ENCODE measurements around the gene HNRNPUL1.

The HNRNPUL1 gene

DNA sequence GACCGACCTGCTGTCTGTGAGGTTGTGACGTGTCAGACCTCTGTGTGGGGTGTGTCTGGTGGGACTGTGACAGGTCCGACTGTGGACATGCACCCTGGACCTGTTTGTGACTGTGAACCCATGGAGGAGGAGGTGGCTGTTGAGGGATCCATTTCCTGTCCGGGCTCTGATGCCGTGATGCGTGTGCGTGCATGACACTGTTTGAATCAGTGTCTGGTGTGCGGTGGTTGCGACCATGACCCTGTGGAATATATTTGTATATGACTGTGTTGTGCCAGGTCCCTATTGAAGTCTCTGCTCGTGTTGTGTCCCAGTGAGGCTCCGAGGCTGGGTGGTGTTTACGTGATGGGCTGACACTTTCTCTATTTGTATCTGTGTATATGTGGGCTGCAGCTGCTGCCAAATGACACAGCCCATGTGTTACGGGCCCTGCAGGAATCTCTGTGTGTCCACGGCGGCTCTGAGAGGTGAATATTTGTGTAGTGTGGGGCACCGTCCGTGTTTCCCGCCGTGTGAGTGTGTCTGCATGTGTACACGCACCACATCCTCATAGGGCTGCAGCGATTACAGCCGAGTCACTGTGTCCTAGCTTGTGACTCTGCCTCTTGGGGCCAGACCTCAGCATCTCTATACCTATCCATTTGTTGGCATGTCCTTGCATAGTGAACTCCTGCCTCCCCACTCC is 64.1 kb downstream of the HNRNPUL1 start:
- H3K27ac ChIP-seq, result no peak overlapping the region
- no peak for TF ChIP-seq CTCF (conservative IDR thresholded peaks at IDR 0.05)
- TF ChIP-seq ZFX (IDR thresholded peaks at IDR 0.05), result no peak

- TF ChIP-seq CTCF (conservative IDR thresholded peaks at IDR 0.05), result no peak
- TF ChIP-seq ZFX (IDR thresholded peaks at IDR 0.05), result no peak
These were observed 64.7 kb downstream of the HNRNPUL1 start for GRCh38 chr19:41328842-41329225.

GRCh38 chr19:41330481-41330880 is 66.3 kb downstream of the HNRNPUL1 start:
- no peak overlapping the region for H3K27ac ChIP-seq
- no peak for TF ChIP-seq ZFX (IDR thresholded peaks at IDR 0.05)
- TF ChIP-seq CTCF (conservative IDR thresholded peaks at IDR 0.05), result no peak

More at GRCh38 chr19:41328842-41329225, 64.7 kb downstream of the HNRNPUL1 start:
- H3K27ac ChIP-seq, result no peak overlapping the region

- peak overlapping the region; percentile 14; the same call in 1 of the 2 replicates for H3K27ac ChIP-seq
- no peak for TF ChIP-seq ZFX (IDR thresholded peaks at IDR 0.05)
- no peak for TF ChIP-seq CTCF (conservative IDR thresholded peaks at IDR 0.05)
These were observed 66.9 kb downstream of the HNRNPUL1 start for GRCh38 chr19:41330946-41331678.

DNA sequence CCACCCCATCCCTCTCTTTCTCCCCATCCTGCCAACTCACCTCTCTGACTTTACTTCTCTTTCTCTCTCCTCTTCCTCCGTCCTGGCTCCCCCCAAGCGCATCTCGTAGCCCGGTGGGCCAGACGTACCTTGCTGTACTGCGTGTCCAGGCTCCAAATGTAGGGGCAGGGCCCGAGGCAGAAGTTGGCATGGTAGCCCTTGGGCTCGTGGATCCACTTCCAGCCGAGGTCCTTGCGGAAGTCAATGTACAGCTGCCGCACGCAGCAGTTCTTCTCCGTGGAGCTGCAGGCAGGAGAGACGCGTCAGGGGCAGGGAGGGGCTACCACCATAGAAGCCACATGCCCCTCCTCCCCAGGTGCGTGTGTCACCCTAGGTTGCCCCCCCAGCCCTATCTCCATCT is 67.8 kb downstream of the HNRNPUL1 start:
- TF ChIP-seq ZFX (IDR thresholded peaks at IDR 0.05) (no peak), CTCF (conservative IDR thresholded peaks at IDR 0.05) (no peak)

GRCh38 chr19:41332468-41332867 is 68.3 kb downstream of the HNRNPUL1 start:
- TF ChIP-seq ZFX (IDR thresholded peaks at IDR 0.05), result no peak
- no peak for TF ChIP-seq CTCF (conservative IDR thresholded peaks at IDR 0.05)

More for the DNA sequence above, 67.8 kb downstream of the HNRNPUL1 start:
- no peak overlapping the region for H3K27ac ChIP-seq

DNA sequence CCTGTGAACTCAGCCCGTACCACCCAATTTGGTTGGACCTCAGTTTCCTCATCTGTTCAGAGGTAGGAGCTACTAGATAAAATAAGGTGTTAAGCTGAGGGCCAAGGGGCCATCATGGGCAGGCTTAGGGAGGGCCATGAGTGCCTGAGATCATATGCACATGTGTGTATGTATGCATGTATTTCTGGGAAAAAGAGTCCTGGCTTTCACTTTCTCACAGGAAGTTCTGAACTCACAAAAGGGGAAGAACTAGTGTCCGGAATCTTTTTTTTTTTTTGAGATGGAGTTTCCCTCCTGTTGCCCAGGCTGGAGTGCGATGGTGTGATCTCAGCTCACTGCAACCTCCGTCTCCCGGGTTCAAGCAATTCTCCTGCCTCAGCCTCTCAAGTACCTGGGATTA is 70.6 kb downstream of the HNRNPUL1 start:
- TF ChIP-seq ZFX (IDR thresholded peaks at IDR 0.05), result no peak
- TF ChIP-seq CTCF (conservative IDR thresholded peaks at IDR 0.05), result no peak

More at GRCh38 chr19:41332468-41332867, 68.3 kb downstream of the HNRNPUL1 start:
- H3K27ac ChIP-seq, result no peak overlapping the region

More for the DNA sequence above, 70.6 kb downstream of the HNRNPUL1 start:
- no peak overlapping the region for H3K27ac ChIP-seq

Data from C4-2B (cell line).